ENCODE results near the gene CEP112. TPM values are rescaled to one million over a fixed set of nuclear protein-coding genes. Genes with fewer than 3 reads are reported as not detected.

Gene CEP112
- total and polyA plus RNA-seq, 9 of the 15 experiments (the other 6 are each of a cell fraction or from before 2014, with no cell fraction given) = 0.84 TPM; not detected in 8

DNA sequence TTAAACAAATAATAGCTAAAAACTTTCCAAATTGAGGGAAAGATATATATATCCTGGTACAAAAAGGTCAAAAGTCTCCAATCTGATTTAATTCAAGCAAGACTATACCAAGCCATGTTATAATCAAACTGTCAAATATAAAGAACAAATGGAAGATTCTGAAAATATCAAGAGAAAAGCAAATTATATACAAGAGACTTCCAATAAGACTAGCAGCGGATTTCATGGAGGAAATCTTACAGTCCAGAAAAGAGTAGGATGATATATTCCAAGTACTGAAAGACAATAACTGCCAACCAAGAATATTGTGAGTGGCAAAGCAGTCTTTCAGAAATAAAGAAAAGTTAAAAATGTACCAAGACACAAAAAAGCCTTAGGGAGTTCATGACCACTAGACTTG is 102.2 kb downstream of the CEP112 start:
- in situ Hi-C loops (cut with MboI) = no loop called here
- no peaks in the 10 kb centered on the region for H3K9me1 ChIP-seq (ENCODE audit: control insufficient read depth, insufficient read depth, low read length)
- no peak for TF ChIP-seq CBX1 (IDR thresholded peaks at IDR 0.05; ENCODE audit: low read depth)
- TF ChIP-seq, protein P1, sequence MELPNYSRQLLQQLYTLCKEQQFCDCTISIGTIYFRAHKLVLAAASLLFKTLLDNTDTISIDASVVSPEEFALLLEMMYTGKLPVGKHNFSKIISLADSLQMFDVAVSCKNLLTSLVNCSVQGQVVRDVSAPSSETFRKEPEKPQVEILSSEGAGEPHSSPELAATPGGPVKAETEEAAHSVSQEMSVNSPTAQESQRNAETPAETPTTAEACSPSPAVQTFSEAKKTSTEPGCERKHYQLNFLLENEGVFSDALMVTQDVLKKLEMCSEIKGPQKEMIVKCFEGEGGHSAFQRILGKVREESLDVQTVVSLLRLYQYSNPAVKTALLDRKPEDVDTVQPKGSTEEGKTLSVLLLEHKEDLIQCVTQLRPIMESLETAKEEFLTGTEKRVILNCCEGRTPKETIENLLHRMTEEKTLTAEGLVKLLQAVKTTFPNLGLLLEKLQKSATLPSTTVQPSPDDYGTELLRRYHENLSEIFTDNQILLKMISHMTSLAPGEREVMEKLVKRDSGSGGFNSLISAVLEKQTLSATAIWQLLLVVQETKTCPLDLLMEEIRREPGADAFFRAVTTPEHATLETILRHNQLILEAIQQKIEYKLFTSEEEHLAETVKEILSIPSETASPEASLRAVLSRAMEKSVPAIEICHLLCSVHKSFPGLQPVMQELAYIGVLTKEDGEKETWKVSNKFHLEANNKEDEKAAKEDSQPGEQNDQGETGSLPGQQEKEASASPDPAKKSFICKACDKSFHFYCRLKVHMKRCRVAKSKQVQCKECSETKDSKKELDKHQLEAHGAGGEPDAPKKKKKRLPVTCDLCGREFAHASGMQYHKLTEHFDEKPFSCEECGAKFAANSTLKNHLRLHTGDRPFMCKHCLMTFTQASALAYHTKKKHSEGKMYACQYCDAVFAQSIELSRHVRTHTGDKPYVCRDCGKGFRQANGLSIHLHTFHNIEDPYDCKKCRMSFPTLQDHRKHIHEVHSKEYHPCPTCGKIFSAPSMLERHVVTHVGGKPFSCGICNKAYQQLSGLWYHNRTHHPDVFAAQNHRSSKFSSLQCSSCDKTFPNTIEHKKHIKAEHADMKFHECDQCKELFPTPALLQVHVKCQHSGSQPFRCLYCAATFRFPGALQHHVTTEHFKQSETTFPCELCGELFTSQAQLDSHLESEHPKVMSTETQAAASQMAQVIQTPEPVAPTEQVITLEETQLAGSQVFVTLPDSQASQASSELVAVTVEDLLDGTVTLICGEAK (IDR thresholded peaks at IDR 0.05) = no peak
- TF ChIP-seq, protein P1 (CRISPR knock-in tag; IDR thresholded peaks at IDR 0.05) = no peak
- TF ChIP-seq HSF4 (CRISPR knock-in tag; IDR thresholded peaks at IDR 0.05; ENCODE audit: borderline replicate concordance) = no peak
- no peak for TF ChIP-seq ZNF668 (CRISPR knock-in tag; IDR thresholded peaks at IDR 0.05)
- TF ChIP-seq, protein P2, sequence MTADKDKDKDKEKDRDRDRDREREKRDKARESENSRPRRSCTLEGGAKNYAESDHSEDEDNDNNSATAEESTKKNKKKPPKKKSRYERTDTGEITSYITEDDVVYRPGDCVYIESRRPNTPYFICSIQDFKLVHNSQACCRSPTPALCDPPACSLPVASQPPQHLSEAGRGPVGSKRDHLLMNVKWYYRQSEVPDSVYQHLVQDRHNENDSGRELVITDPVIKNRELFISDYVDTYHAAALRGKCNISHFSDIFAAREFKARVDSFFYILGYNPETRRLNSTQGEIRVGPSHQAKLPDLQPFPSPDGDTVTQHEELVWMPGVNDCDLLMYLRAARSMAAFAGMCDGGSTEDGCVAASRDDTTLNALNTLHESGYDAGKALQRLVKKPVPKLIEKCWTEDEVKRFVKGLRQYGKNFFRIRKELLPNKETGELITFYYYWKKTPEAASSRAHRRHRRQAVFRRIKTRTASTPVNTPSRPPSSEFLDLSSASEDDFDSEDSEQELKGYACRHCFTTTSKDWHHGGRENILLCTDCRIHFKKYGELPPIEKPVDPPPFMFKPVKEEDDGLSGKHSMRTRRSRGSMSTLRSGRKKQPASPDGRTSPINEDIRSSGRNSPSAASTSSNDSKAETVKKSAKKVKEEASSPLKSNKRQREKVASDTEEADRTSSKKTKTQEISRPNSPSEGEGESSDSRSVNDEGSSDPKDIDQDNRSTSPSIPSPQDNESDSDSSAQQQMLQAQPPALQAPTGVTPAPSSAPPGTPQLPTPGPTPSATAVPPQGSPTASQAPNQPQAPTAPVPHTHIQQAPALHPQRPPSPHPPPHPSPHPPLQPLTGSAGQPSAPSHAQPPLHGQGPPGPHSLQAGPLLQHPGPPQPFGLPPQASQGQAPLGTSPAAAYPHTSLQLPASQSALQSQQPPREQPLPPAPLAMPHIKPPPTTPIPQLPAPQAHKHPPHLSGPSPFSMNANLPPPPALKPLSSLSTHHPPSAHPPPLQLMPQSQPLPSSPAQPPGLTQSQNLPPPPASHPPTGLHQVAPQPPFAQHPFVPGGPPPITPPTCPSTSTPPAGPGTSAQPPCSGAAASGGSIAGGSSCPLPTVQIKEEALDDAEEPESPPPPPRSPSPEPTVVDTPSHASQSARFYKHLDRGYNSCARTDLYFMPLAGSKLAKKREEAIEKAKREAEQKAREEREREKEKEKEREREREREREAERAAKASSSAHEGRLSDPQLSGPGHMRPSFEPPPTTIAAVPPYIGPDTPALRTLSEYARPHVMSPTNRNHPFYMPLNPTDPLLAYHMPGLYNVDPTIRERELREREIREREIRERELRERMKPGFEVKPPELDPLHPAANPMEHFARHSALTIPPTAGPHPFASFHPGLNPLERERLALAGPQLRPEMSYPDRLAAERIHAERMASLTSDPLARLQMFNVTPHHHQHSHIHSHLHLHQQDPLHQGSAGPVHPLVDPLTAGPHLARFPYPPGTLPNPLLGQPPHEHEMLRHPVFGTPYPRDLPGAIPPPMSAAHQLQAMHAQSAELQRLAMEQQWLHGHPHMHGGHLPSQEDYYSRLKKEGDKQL (CRISPR knock-in tag; IDR thresholded peaks at IDR 0.05; ENCODE audit: borderline replicate concordance) = no peak
- TF ChIP-seq, protein P3, sequence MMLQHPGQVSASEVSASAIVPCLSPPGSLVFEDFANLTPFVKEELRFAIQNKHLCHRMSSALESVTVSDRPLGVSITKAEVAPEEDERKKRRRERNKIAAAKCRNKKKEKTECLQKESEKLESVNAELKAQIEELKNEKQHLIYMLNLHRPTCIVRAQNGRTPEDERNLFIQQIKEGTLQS (IDR thresholded peaks at IDR 0.05) = no peak
- TF ChIP-seq, protein P3 (CRISPR knock-in tag; conservative IDR thresholded peaks at IDR 0.05) = no peak
- H3K36me3 ChIP-seq (ENCODE audit: control insufficient read depth, insufficient read depth, low read length) = no peaks in the 10 kb centered on the region
- no peaks in the 10 kb centered on the region for H3K27me3 ChIP-seq (ENCODE audit: control insufficient read depth in 2 of 2, insufficient read depth in 2 of 2, low read length in 2 of 2)
- no peaks in the 10 kb centered on the region for H3K79me2 ChIP-seq (ENCODE audit: control insufficient read depth, insufficient read depth, low read length)
- 0% methylated on average over 1 of the region's 1 CpG for WGBS (ENCODE audit: insufficient coverage, low coverage, missing lambda C conversion rate)
- no peak for DNase-seq (ENCODE audit: extremely low read depth in 1 of 4, low spot score in 3 of 4)
- no peak for FAIRE-seq
- H3K4me2 ChIP-seq (ENCODE audit: insufficient read depth, low read length) = no peak overlapping the region
- intact Hi-C loops (cut with micrococcal nuclease) = no loop called here
- ChIA-PET CTCF (ENCODE audit: low intra/inter-chr PET ratio) (no interaction called here), POLR2A (no interaction called here)
- no peak for ATAC-seq
- no peak overlapping the region for H3K4me3 ChIP-seq
- no peak overlapping the region for H3K27ac ChIP-seq (ENCODE audit: extremely low read depth, low read depth, low read length)
- no peak overlapping the region for H3K9ac ChIP-seq (ENCODE audit: insufficient read depth in 1 of 2, low read depth in 2 of 2, low read length in 2 of 2)
- H2AFZ ChIP-seq (ENCODE audit: low read depth, low read length) = no peak overlapping the region
- no peaks in the 10 kb centered on the region for H3K4me1 ChIP-seq (replicated peaks in 1 of 2; ENCODE audit: control insufficient read depth in 2 of 2, insufficient read depth in 2 of 2, low read length in 2 of 2)
- no TSS peak for BruUV-seq (replicated peaks)
- H4K20me1 ChIP-seq (replicated peaks; ENCODE audit: control insufficient read depth, insufficient read depth, low read length) = no peaks in the 10 kb centered on the region
- H3K9me3 ChIP-seq (replicated peaks; ENCODE audit: control insufficient read depth, insufficient read depth, low read depth, low read length) = no peaks in the 10 kb centered on the region
